HG02973 (cell line): ENCODE measurements around the gene ARSD.

ENCODE experiments used
- ATAC-seq: cut with Tn5 transposase; IDR thresholded peaks from one replicate; pipeline ENCODE4 v1.9.1; 2021; ENCODE audit warnings: moderate library complexity; ENCODE audit not compliant: unreplicated experiment

Gene ARSD

DNA sequence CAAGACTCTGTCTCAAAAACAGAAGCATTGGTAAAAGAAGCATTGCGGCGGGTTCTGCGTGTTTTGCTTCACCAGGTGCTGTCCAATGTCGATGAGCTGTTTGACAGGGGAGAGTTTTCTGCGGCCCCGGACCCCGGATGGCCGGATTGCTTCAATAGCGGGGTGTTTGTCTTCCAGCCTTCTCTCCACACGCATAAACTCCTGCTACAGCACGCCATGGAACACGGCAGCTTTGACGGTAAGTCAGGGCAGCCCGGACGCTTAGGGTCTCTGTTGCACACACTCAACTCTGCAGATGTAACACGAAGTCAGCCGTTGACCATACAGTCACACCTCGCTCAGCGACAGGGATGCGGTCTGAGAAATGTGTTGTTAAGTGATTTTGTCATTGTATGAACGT, 74.2 kb downstream of the ARSD start:
- no peak for ATAC-seq
